Caco-2 (cell line): ENCODE measurements around the gene P3R3URF. TPM values are rescaled to one million over a fixed set of nuclear protein-coding genes. Genes with fewer than 3 reads are reported as not detected.

ENCODE experiments used
- BruUV-seq: library from RNA; stranded (reverse); fragments of 400-500 nt; replicated peaks from 2 replicates; lab custom pipeline; 2021; lab: Mats Ljungman, UMichigan
- CTCF ChIA-PET: fragments of 300-600 bp; sonication (Branson Sonifier 250); formaldehyde crosslinking; loops from one replicate; lab custom pipeline; 2022; ENCODE audit warnings: antibody characterized with exemption; lab: Charles Lee
- POLR2A ChIA-PET: fragments of 300-600 bp; sonication (Branson Sonifier 250); formaldehyde crosslinking; loops from one replicate; lab custom pipeline; 2022; ENCODE audit warnings: antibody characterized with exemption; lab: Charles Lee
- DNase-seq, 2 experiments: peaks; one replicate each; pipeline versions ENCODE4 v3.0.0 to v3.0.0-alpha.2; 2020 to 2022
- H3K27me3 ChIP-seq: replicated peaks from 2 replicates; pipeline ENCODE4 v1.6.0; 2011; ENCODE audit warnings: low read length; ENCODE audit not compliant: control insufficient read depth, insufficient read depth
- H3K36me3 ChIP-seq: 2 replicates; pipeline ENCODE4 v1.5.1; 2011; ENCODE audit warnings: low read length; ENCODE audit not compliant: control insufficient read depth, insufficient read depth
- H3K4me1 ChIP-seq: fragments of 250-450 bp; sonication (Bioruptor Pico); 2 replicates; pipeline ENCODE4 v1.5.1; 2020; ENCODE audit warnings: mild to moderate bottlenecking
- H3K4me3 ChIP-seq: 2 replicates; pipeline ENCODE4 v1.5.1; 2011; ENCODE audit warnings: low read depth, mild to moderate bottlenecking, control low read depth, low read length
- H3K9me3 ChIP-seq: fragments of 250-450 bp; sonication (Bioruptor Pico); 2 replicates; pipeline ENCODE4 v1.5.1; 2020; ENCODE audit warnings: mild to moderate bottlenecking, moderate library complexity
- H3K27ac Mint-ChIP-seq: one replicate; pipeline ENCODE4 v1.8.0; 2022; ENCODE audit warnings: mixed read lengths; ENCODE audit not compliant: unreplicated experiment
- H3K27me3 Mint-ChIP-seq: one replicate; pipeline ENCODE4 v1.8.0; 2022; ENCODE audit warnings: mixed read lengths; ENCODE audit not compliant: insufficient read depth, unreplicated experiment
- H3K36me3 Mint-ChIP-seq: one replicate; pipeline ENCODE4 v1.8.0; 2022; ENCODE audit warnings: mild to moderate bottlenecking, mixed read lengths; ENCODE audit not compliant: insufficient read depth, unreplicated experiment
- H3K4me1 Mint-ChIP-seq: one replicate; pipeline ENCODE4 v1.8.0; 2022; ENCODE audit warnings: low read depth, mixed read lengths; ENCODE audit not compliant: unreplicated experiment
- H3K4me3 Mint-ChIP-seq: one replicate; pipeline ENCODE4 v1.8.0; 2022; ENCODE audit warnings: mild to moderate bottlenecking, moderate library complexity, mixed read lengths; ENCODE audit not compliant: unreplicated experiment
- H3K9me3 Mint-ChIP-seq: one replicate; pipeline ENCODE4 v1.8.0; 2022; ENCODE audit warnings: mixed read lengths; ENCODE audit not compliant: unreplicated experiment
- CTCF ChIP-seq, 2 experiments: fragments of 200-600 bp in 1 of 2; IDR thresholded peaks; 1 replicate in 1 of 2; 2 replicates in 1 of 2; pipeline versions ENCODE4 v1.5.1 to v1.8.0; 2011 to 2022; ENCODE audit warnings: antibody characterized with exemption in 1 of 2, control low read depth in 1 of 2, inconsistent platforms in 1 of 2, low read depth in 1 of 2, low read length in 1 of 2, mild to moderate bottlenecking in 1 of 2, moderate library complexity in 1 of 2; ENCODE audit not compliant: insufficient read depth in 1 of 2, severe bottlenecking in 1 of 2, unreplicated experiment in 1 of 2
- intact Hi-C: fragments of 100-400 bp; cut with micrococcal nuclease; formaldehyde crosslinking; loops from one replicate; pipeline ENCODE4 v1.10.0; 2022; ENCODE audit not compliant: unreplicated experiment
- total RNA-seq: library from RNA; stranded (reverse); gene quantifications from 2 replicates; pipeline ENCODE4 v1.2.3, GENCODE V29; 2022

Gene P3R3URF
- total RNA-seq, 1 experiment from 2014 or later = not detected

GRCh38 chr1:46218443-46218842 is 42.2 kb upstream of the P3R3URF start:
- no TSS peak for BruUV-seq
- Mint-ChIP-seq H3K4me1 (no peaks in the 10 kb centered on the region), H3K27me3 (no peaks in the 10 kb centered on the region), H3K27ac (no peak overlapping the region), H3K9me3 (no peaks in the 10 kb centered on the region), H3K36me3 (no peaks in the 10 kb centered on the region), H3K4me3 (no peak overlapping the region)
- Histone ChIP-seq H3K4me1 (no peaks in the 10 kb centered on the region; the same call in 1 of the 2 replicates), H3K9me3 (no peaks in the 10 kb centered on the region), H3K36me3 (no peaks in the 10 kb centered on the region), H3K4me3 (no peak overlapping the region), H3K27me3 (no peaks in the 10 kb centered on the region)
- TF ChIP-seq CTCF (IDR thresholded peaks at IDR 0.05; ENCODE audit: insufficient read depth in 1 of 2, low read depth in 1 of 2, low read length in 1 of 2, severe bottlenecking in 1 of 2, unreplicated experiment in 1 of 2) = no peak
- intact Hi-C loops = no loop called here
- POLR2A ChIA-PET = no interaction called here
- CTCF ChIA-PET = no interaction called here
- DNase-seq = no peak

GRCh38 chr1:46215504-46215903 is 39.2 kb upstream of the P3R3URF start:
- H3K36me3 Mint-ChIP-seq = no peaks in the 10 kb centered on the region

GRCh38 chr1:46211051-46211450 is 34.8 kb upstream of the P3R3URF start:
- intact Hi-C loops = no loop called here
- ChIA-PET CTCF (no interaction called here), POLR2A (no interaction called here)
- Mint-ChIP-seq H3K9me3 (no peaks in the 10 kb centered on the region), H3K4me1 (no peaks in the 10 kb centered on the region), H3K36me3 (no peaks in the 10 kb centered on the region), H3K4me3 (no peak overlapping the region), H3K27ac (no peak overlapping the region), H3K27me3 (no peaks in the 10 kb centered on the region)
- no peaks in the 10 kb centered on the region for H3K4me1 ChIP-seq
- BruUV-seq = no TSS peak
- no peaks in the 10 kb centered on the region for H3K36me3 ChIP-seq
- no peaks in the 10 kb centered on the region for H3K9me3 ChIP-seq
- DNase-seq = no peak
- no peak overlapping the region for H3K4me3 ChIP-seq
- no peak for TF ChIP-seq CTCF (IDR thresholded peaks at IDR 0.05; ENCODE audit: insufficient read depth in 1 of 2, low read depth in 1 of 2, low read length in 1 of 2, severe bottlenecking in 1 of 2, unreplicated experiment in 1 of 2)
- no peaks in the 10 kb centered on the region for H3K27me3 ChIP-seq

More at GRCh38 chr1:46215504-46215903, 39.2 kb upstream of the P3R3URF start:
- no peak for DNase-seq
- intact Hi-C loops = no loop called here
- no peak overlapping the region for H3K27ac Mint-ChIP-seq
- no TSS peak for BruUV-seq
- no peaks in the 10 kb centered on the region for H3K36me3 ChIP-seq
- POLR2A ChIA-PET = no interaction called here
- no peaks in the 10 kb centered on the region for H3K4me1 ChIP-seq
- no peak overlapping the region for H3K4me3 ChIP-seq
- no peaks in the 10 kb centered on the region for H3K9me3 Mint-ChIP-seq
- H3K9me3 ChIP-seq = no peaks in the 10 kb centered on the region
- CTCF ChIA-PET = no interaction called here
- H3K4me3 Mint-ChIP-seq = no peak overlapping the region
- H3K27me3 ChIP-seq = no peaks in the 10 kb centered on the region
- no peaks in the 10 kb centered on the region for H3K4me1 Mint-ChIP-seq
- H3K27me3 Mint-ChIP-seq = no peaks in the 10 kb centered on the region
- no peak for TF ChIP-seq CTCF (IDR thresholded peaks at IDR 0.05; ENCODE audit: insufficient read depth in 1 of 2, low read depth in 1 of 2, low read length in 1 of 2, severe bottlenecking in 1 of 2, unreplicated experiment in 1 of 2)
